Measurements from ENCODE around the gene ZNF629.

ZNF629 gene

DNA sequence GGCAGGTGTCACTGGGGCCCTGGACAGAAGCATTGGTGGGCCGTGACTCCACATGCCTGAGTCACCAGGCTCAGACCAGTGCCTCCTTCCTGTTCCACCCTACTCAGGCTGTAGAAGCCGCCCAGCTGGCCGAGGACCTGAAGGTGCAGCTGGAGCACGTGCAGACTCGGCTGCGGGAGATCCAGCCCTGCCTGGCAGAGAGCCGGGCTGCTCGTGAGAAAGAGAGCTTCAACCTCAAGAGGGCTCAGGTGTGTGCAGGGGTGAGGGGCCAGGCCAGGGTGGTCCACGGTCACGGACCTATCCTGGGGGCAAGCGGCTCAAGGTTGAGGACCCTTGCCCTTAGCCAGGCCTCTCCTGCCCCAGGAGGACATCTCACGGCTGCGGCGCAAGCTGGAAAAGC is 15.3 kb downstream of the ZNF629 start:
- no peak overlapping the region for H3K4me3 ChIP-seq (ENCODE audit: low read length)
- TF ChIP-seq, protein P1, sequence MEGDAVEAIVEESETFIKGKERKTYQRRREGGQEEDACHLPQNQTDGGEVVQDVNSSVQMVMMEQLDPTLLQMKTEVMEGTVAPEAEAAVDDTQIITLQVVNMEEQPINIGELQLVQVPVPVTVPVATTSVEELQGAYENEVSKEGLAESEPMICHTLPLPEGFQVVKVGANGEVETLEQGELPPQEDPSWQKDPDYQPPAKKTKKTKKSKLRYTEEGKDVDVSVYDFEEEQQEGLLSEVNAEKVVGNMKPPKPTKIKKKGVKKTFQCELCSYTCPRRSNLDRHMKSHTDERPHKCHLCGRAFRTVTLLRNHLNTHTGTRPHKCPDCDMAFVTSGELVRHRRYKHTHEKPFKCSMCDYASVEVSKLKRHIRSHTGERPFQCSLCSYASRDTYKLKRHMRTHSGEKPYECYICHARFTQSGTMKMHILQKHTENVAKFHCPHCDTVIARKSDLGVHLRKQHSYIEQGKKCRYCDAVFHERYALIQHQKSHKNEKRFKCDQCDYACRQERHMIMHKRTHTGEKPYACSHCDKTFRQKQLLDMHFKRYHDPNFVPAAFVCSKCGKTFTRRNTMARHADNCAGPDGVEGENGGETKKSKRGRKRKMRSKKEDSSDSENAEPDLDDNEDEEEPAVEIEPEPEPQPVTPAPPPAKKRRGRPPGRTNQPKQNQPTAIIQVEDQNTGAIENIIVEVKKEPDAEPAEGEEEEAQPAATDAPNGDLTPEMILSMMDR (IDR thresholded peaks at IDR 0.05; ENCODE audit: insufficient read depth, low read depth, low read length, missing control alignments), result no peak
- peak; percentile 25 for DNase-seq (ENCODE audit: low read depth)

DNA sequence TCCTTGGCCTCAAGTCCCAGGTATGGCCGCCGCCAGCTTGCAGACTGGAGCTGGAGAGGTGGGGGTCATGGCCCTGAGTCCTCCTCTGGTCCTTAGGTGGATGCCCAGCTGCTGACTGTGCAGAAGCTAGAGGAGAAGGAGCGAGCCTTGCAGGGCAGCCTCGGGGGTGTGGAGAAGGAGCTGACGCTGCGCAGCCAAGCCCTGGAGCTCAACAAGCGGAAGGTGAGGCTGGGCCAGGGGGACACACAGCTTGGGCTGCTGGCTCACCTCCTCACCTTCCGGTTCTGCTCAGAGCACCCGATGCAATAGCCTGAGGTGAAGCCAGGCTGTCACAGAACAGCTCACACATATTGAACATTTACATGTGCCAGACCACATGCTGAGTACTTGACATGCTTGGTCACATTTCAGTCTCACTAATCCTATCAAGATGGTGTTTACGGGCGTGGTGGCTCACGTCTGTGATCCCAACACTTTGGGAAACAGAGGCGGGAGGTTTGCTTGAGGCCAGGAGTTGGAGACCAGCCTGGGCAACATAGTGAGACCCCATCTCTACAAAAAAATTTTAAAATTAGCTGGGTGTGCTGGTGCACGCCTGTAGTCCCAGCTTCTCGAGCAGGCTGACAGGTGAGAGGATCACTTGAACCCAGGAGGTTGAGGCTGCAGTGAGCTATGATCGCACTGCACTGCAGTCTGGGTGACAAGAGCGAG is 17.5 kb downstream of the ZNF629 start:
- DNase-seq (ENCODE audit: low read depth), result no peak
- no peak overlapping the region for H3K4me3 ChIP-seq (ENCODE audit: low read length)
- TF ChIP-seq, protein P1 (IDR thresholded peaks at IDR 0.05; ENCODE audit: insufficient read depth, low read depth, low read length, missing control alignments), result no peak

DNA sequence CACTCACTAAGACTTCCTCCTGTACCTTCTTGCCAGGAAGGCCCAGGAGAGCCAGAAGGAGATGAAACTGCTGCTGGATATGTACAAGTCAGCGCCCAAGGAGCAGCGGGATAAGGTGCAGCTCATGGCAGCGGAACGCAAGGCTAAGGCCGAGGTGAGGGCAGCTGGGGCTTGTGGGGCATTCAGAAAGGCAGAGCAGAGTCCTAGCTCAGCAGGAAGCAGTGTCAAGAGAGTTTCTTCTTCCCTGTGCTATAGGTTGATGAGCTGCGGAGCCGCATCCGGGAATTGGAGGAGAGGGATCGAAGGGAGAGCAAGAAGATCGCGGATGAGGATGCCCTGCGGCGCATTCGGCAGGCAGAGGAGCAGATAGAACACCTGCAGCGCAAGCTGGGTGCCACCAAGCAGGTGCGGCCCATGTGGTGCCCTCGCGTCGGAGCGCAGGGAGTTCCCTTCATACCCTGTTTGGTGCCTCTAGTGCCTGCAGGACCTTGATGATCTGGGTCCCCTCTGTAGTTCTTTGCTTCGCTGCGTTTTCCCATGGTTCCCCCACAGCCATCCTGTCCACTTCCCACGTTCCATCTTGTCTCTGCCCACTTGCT is 18.3 kb downstream of the ZNF629 start:
- H3K4me3 ChIP-seq (ENCODE audit: low read length), result no peak overlapping the region

DNA sequence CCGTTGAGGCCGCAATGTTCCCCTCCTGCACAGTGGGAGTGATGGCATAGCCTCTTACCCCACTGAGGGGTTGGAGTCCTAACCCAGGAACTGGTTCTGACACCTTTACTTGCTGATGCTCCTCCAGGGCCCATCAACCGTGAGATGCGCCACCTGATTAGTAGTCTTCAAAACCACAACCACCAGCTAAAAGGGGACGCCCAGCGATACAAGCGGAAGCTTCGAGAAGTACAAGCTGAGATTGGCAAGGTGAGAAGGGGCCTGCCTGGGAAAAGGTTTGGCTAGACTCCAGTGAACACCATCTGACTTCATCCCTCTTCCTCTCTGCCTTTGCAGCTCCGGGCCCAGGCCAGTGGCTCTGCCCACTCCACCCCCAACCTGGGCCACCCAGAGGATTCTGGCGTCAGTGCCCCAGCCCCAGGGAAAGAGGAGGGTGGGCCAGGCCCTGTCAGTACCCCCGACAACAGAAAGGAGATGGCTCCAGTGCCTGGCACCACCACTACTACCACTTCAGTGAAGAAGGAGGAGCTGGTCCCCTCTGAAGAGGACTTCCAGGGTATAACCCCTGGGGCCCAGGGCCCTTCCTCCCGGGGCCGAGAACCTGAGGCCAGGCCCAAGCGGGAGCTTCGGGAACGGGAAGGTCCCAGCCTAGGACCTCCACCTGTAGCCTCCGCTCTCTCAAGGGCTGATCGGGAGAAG is 19.1 kb downstream of the ZNF629 start:
- no peak overlapping the region for H3K4me3 ChIP-seq (ENCODE audit: low read length)
- TF ChIP-seq, protein P1 (IDR thresholded peaks at IDR 0.05; ENCODE audit: insufficient read depth, low read depth, low read length, missing control alignments), result no peak
- DNase-seq (ENCODE audit: low read depth), result no peak

More for the DNA sequence above, 18.3 kb downstream of the ZNF629 start:
- TF ChIP-seq, protein P1 (IDR thresholded peaks at IDR 0.05; ENCODE audit: insufficient read depth, low read depth, low read length, missing control alignments), result no peak
- DNase-seq (ENCODE audit: low read depth), result no peak

DNA sequence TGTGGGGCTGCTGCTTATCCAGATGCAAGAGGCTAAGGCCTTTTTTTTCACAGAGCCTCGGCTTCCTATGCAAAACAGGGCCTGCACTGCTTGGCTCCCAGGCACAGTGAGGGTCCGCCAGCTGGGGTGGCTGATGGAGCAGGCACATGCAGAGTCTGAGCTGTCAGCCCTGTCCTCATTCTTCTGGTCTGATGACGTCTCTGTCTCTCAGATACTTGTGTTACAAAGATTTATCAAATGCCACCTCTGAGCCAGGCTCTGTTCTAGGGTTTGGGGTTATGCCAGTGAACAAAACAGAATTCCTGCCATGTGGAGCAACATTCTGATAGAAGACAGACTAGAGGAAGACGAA is 20.1 kb downstream of the ZNF629 start:
- DNase-seq (ENCODE audit: low read depth), result no peak
- no peak overlapping the region for H3K4me3 ChIP-seq (ENCODE audit: low read length)
- TF ChIP-seq, protein P1 (IDR thresholded peaks at IDR 0.05; ENCODE audit: insufficient read depth, low read depth, low read length, missing control alignments), result no peak

DNA sequence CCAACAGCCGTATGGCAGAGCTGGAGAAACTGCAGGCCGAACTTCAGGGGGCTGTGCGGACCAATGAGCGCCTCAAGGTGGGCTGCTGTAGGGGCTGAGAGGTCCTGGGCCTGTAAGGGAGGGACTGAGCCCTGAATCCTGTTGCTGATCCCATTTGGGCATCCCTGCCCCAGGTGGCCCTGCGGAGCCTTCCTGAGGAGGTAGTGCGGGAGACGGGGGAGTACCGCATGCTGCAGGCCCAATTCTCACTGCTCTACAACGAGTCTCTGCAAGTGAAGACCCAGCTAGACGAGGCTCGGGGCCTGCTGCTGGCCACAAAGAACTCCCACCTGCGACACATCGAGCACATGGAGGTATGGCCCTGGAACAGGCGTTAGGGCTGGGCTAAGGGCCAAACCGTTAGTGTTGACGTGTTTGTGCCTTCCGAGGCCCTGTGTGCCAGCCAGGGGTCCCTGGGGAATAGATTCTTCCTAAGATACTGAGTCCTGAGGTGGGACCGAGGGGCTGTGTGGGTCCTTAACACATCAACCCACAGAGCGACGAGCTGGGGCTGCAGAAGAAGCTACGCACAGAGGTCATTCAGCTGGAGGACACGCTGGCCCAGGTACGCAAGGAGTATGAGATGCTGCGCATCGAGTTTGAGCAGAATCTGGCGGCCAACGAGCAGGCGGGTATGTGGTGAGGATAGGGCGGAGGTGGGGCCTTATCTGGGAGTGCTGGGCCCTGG is 20.6 kb downstream of the ZNF629 start:
- no peak overlapping the region for H3K4me3 ChIP-seq (ENCODE audit: low read length)
- TF ChIP-seq, protein P1 (IDR thresholded peaks at IDR 0.05; ENCODE audit: insufficient read depth, low read depth, low read length, missing control alignments), result no peak
- no peak for DNase-seq (ENCODE audit: low read depth)

All from epithelial cell of esophagus (primary cell).